Endothelial cell of umbilical vein (primary cell): ENCODE measurements around the gene BACE1-AS. TPM values are rescaled to one million over a fixed set of nuclear protein-coding genes. Genes with fewer than 3 reads are reported as not detected.
"Not testable (repeated sequence)": the region's sequence is repeated elsewhere in the genome, so short reads cannot be mapped to it uniquely, and the experiment has no call there.

ENCODE experiments used
- BruUV-seq: library from RNA; stranded (reverse); fragments of 400-500 nt; replicated peaks from 2 replicates; lab custom pipeline; 2021; lab: Mats Ljungman, UMichigan
- CTCF ChIA-PET: fragments of 300-600, 350-600 bp; sonication (Branson Sonifier 250); formaldehyde crosslinking; loops from one replicate; lab custom pipeline; 2021; ENCODE audit warnings: antibody characterized with exemption, inconsistent platforms; lab: Charles Lee
- POLR2A ChIA-PET: fragments of 300-600, 350-600 bp; sonication (Branson Sonifier 250); formaldehyde crosslinking; loops from one replicate; lab custom pipeline; 2021; ENCODE audit warnings: antibody characterized with exemption, inconsistent platforms; lab: Charles Lee
- DNase-seq: peaks from one replicate; pipeline ENCODE4 v3.0.0-alpha.2; 2011; ENCODE audit warnings: low read depth, low spot score
- FAIRE-seq: peaks from 2 replicates; lab custom pipeline; 2011; peaks lifted over from hg19 to GRCh38; lab: Jason Lieb, UNC
- H2AFZ ChIP-seq: 2 replicates; pipeline ENCODE4 v1.6.0; 2012; ENCODE audit warnings: low read depth, low read length, control low read depth, inconsistent platforms
- H3K27ac ChIP-seq: 2 replicates; pipeline ENCODE4 v1.5.1; 2011; ENCODE audit warnings: low read depth, mild to moderate bottlenecking, control low read depth, low read length, moderate library complexity; ENCODE audit not compliant: insufficient read depth
- H3K27me3 ChIP-seq, 2 experiments: 2 replicates each; pipeline versions ENCODE4 v1.6.0 to v1.6.1; 2011; ENCODE audit warnings: low read length in 2 of 2, mixed read lengths in 1 of 2; ENCODE audit not compliant: control insufficient read depth in 2 of 2, insufficient read depth in 2 of 2
- H3K36me3 ChIP-seq, 2 experiments: 2 replicates in 1 of 2; 3 replicates in 1 of 2; pipeline ENCODE4 v1.5.1; 2011; ENCODE audit warnings: low read length in 2 of 2, mild to moderate bottlenecking in 1 of 2, moderate library complexity in 1 of 2; ENCODE audit not compliant: control insufficient read depth in 2 of 2, insufficient read depth in 2 of 2; ENCODE audit errors: extremely low read depth in 1 of 2
- H3K4me1 ChIP-seq: 3 replicates; pipeline ENCODE4 v1.5.1; 2011; ENCODE audit warnings: mild to moderate bottlenecking, low read length; ENCODE audit not compliant: control insufficient read depth, insufficient read depth; ENCODE audit errors: extremely low read depth
- H3K4me2 ChIP-seq: 2 replicates; pipeline ENCODE4 v1.6.1; 2011; ENCODE audit warnings: low read length, control low read depth, mixed read lengths; ENCODE audit not compliant: insufficient read depth
- H3K4me3 ChIP-seq, 3 experiments: fragments of 200-600 bp in 1 of 3; sonication (generic), shearing (Covaris generic) in 1 of 3; replicated peaks in 1 of 3; 2 replicates each; pipeline ENCODE4 v1.5.1; 2011 to 2016; ENCODE audit warnings: control low read depth in 3 of 3, low read length in 3 of 3, mild to moderate bottlenecking in 2 of 3, inconsistent platforms in 1 of 3, low read depth in 1 of 3, moderate library complexity in 1 of 3; ENCODE audit not compliant: insufficient read depth in 1 of 3
- H3K79me2 ChIP-seq: 2 replicates; pipeline ENCODE4 v1.6.0; 2012; ENCODE audit warnings: low read length, inconsistent platforms; ENCODE audit not compliant: control insufficient read depth, insufficient read depth
- H3K9ac ChIP-seq: replicated peaks from 2 replicates; pipeline ENCODE3; 2011; ENCODE audit warnings: low read length, control low read depth; ENCODE audit not compliant: insufficient read depth; ENCODE audit errors: extremely low read depth
- H3K9me1 ChIP-seq: replicated peaks from 3 replicates; pipeline ENCODE4 v1.6.0; 2011; ENCODE audit warnings: mild to moderate bottlenecking, low read length; ENCODE audit not compliant: control insufficient read depth, insufficient read depth; ENCODE audit errors: extremely low read depth
- H3K9me3 ChIP-seq: replicated peaks from 2 replicates; pipeline ENCODE4 v1.5.1; 2012; ENCODE audit warnings: low read length, inconsistent platforms; ENCODE audit not compliant: control insufficient read depth, insufficient read depth
- H4K20me1 ChIP-seq: replicated peaks from 2 replicates; pipeline ENCODE3; 2011; ENCODE audit warnings: mild to moderate bottlenecking, low read length; ENCODE audit not compliant: control insufficient read depth, insufficient read depth; ENCODE audit errors: extremely low read depth
- CTCF ChIP-seq, 2 donors: IDR thresholded peaks; 1 replicate in 1 of 2; 2 replicates in 1 of 2; pipeline ENCODE4 v1.5.1; 2011; ENCODE audit warnings: low read length in 2 of 2, mild to moderate bottlenecking in 2 of 2, moderate library complexity in 2 of 2, control low read depth in 1 of 2, inconsistent platforms in 1 of 2, low read depth in 1 of 2; ENCODE audit not compliant: insufficient read depth in 1 of 2; ENCODE audit errors: extremely low read depth in 1 of 2
- EZH2 ChIP-seq: IDR thresholded peaks from 2 replicates; pipeline ENCODE4 v1.6.1; 2012; ENCODE audit warnings: borderline replicate concordance, low read depth, mild to moderate bottlenecking, moderate library complexity, low read length, inconsistent platforms; ENCODE audit not compliant: severe bottlenecking
- FOS ChIP-seq: IDR thresholded peaks from 2 replicates; pipeline ENCODE4 v1.6.1; 2011; ENCODE audit warnings: mild to moderate bottlenecking, low read length, moderate library complexity, borderline replicate concordance; ENCODE audit not compliant: insufficient read depth
- GATA2 ChIP-seq: IDR thresholded peaks from 2 replicates; pipeline ENCODE4 v1.7.0; 2011; ENCODE audit warnings: low read depth, mild to moderate bottlenecking, moderate library complexity, mixed read lengths, low read length; ENCODE audit not compliant: insufficient read length, insufficient read depth
- JUN ChIP-seq: IDR thresholded peaks from 2 replicates; pipeline ENCODE4 v1.6.1; 2011; ENCODE audit warnings: borderline replicate concordance, low read depth; ENCODE audit not compliant: insufficient read length, insufficient read depth
- MAX ChIP-seq: IDR thresholded peaks from 2 replicates; pipeline ENCODE4 v1.6.1; 2011; ENCODE audit not compliant: insufficient read depth, insufficient read length
- MYC ChIP-seq: IDR thresholded peaks from one replicate; pipeline ENCODE4 v1.6.1; 2011; ENCODE audit warnings: mild to moderate bottlenecking, low read depth, low read length
- POLR2A ChIP-seq: IDR thresholded peaks from 2 replicates; pipeline ENCODE4 v1.6.1; 2012; ENCODE audit warnings: low read depth, mild to moderate bottlenecking, control low read depth, low read length
- POLR2AphosphoS5 ChIP-seq: IDR thresholded peaks from 2 replicates; pipeline ENCODE4 v1.6.1; 2012; ENCODE audit warnings: low read depth, mild to moderate bottlenecking, control low read depth, low read length, moderate library complexity; ENCODE audit not compliant: insufficient read depth
- dilution Hi-C: fragments of 300-500 bp; cut with MboI; formaldehyde crosslinking; loops from one replicate; pipeline ENCODE4 v1.15.0; 2019; ENCODE audit warnings: low sequenced_read_pairs; ENCODE audit not compliant: extremely low pct_ligation_motif_present
- intact Hi-C: fragments of 100-400 bp; cut with micrococcal nuclease; formaldehyde crosslinking; loops from one replicate; pipeline ENCODE4 v1.10.0; 2022
- polyA plus RNA-seq, 4 experiments: library from polyadenylated mRNA; depleted of rRNA in 3 of 4; stranded (reverse) in 3 of 4; unstranded in 1 of 4; fragments of >200 nt; gene quantifications; 2 replicates each; pipeline versions ENCODE4 v1.2.1 to v1.2.3, GENCODE V29; 2011 to 2012; ENCODE audit warnings: missing spikeins in 1 of 4
- total RNA-seq: library from RNA; stranded (reverse); gene quantifications from 2 replicates; pipeline ENCODE4 v1.2.3, GENCODE V29; 2021

Gene BACE1-AS
- total and polyA plus RNA-seq, 2 donors (not counting 3 experiments of a cell fraction or from before 2014, with no cell fraction given), result 7.6 to 8.1 TPM

- H3K4me1 ChIP-seq, H3K9me3 ChIP-seq, H3K79me2 ChIP-seq, H3K4me3 ChIP-seq, dilution Hi-C loops, H3K27me3 ChIP-seq, H3K9me1 ChIP-seq, BruUV-seq, H3K36me3 ChIP-seq, H3K4me2 ChIP-seq, CTCF ChIA-PET, H3K9ac ChIP-seq, FAIRE-seq, H3K27ac ChIP-seq, intact Hi-C loops, H4K20me1 ChIP-seq, DNase-seq, H2AFZ ChIP-seq, POLR2A ChIA-PET: not testable (repeated sequence)
These were observed 26.4 kb upstream of the BACE1-AS start for GRCh38 chr11:117264624-117265323.

- dilution Hi-C loops (no loop called here), intact Hi-C loops (no loop called here)
- Histone ChIP-seq H3K4me2 (no peak overlapping the region), H3K9me1 (no peaks in the 10 kb centered on the region), H3K27me3 (no peaks in the 10 kb centered on the region), H4K20me1 (no peaks in the 10 kb centered on the region), H3K9ac (no peak overlapping the region), H3K4me1 (no peaks in the 10 kb centered on the region), H3K4me3 (no peak overlapping the region), H2AFZ (no peak overlapping the region), H3K36me3 (no peaks in the 10 kb centered on the region), H3K9me3 (no peaks in the 10 kb centered on the region), H3K27ac (no peak overlapping the region), H3K79me2 (no peaks in the 10 kb centered on the region)
- no peak for FAIRE-seq
- POLR2A ChIA-PET, result no interaction called here
- TF ChIP-seq EZH2 (no peak), MYC (no peak), FOS (no peak), MAX (no peak), GATA2 (no peak), POLR2AphosphoS5 (no peak), POLR2A (no peak), JUN (no peak), CTCF (IDR thresholded peaks at IDR 0.05; ENCODE audit: extremely low read depth in 1 of 2, insufficient read depth in 1 of 2, low read depth in 1 of 2, low read length in 2 of 2) (no peak)
- BruUV-seq, result no TSS peak
- CTCF ChIA-PET, result interaction anchor here (1.4 kb wide), 1 partner anchor 21 kb away, joined by 3 read pairs; no protein-coding TSS in a partner anchor
- DNase-seq, result no peak
These were observed 25.4 kb upstream of the BACE1-AS start for GRCh38 chr11:117265745-117266144.
